Activated naive CD4-positive, alpha-beta T cell treated with anti-CD3 and anti-CD28 coated beads, Interleukin-2, amount 10 ng/mL, durations not matched to agents 7 days and 5 days (primary cell): Measurements from ENCODE around the gene EIF4G1.
A peak's percentile ranks its signal among the peaks of the same experiment; 100 is the strongest.

Experiments used
- CTCF ChIA-PET: fragments of 350-600 bp; sonication (Branson Sonifier 250); formaldehyde crosslinking; loops from one replicate; lab custom pipeline; 2021; ENCODE audit warnings: antibody characterized with exemption; lab: Charles Lee
- DNase-seq: peaks from one replicate; pipeline ENCODE4 v3.0.0-alpha.2; 2020
- H3K27ac Mint-ChIP-seq: one replicate; pipeline ENCODE4 v1.8.0; 2021; ENCODE audit warnings: mild to moderate bottlenecking, moderate library complexity, mixed read lengths
- H3K27me3 Mint-ChIP-seq: one replicate; pipeline ENCODE4 v1.8.0; 2021; ENCODE audit warnings: mild to moderate bottlenecking, mixed read lengths
- H3K36me3 Mint-ChIP-seq: one replicate; pipeline ENCODE4 v1.8.0; 2021; ENCODE audit warnings: mixed read lengths
- H3K4me1 Mint-ChIP-seq: one replicate; pipeline ENCODE4 v1.8.0; 2021; ENCODE audit warnings: mixed read lengths
- H3K4me3 Mint-ChIP-seq: one replicate; pipeline ENCODE4 v1.8.0; 2021; ENCODE audit warnings: mild to moderate bottlenecking, moderate library complexity, mixed read lengths
- H3K9me3 Mint-ChIP-seq: one replicate; pipeline ENCODE4 v1.8.0; 2021; ENCODE audit warnings: mixed read lengths

The EIF4G1 gene

GRCh38 chr3:184315871-184316661 is 1.7 kb downstream of the EIF4G1 start:
- CTCF ChIA-PET = no interaction called here
- H3K27me3 Mint-ChIP-seq = no peaks in the 10 kb centered on the region
- no peak for DNase-seq
- H3K36me3 Mint-ChIP-seq = peaks cover 37% of the 10 kb centered on the region
- H3K4me1 Mint-ChIP-seq = peaks cover 42% of the 10 kb centered on the region
- peak overlapping the region; percentile 85 for H3K4me3 Mint-ChIP-seq
- no peaks in the 10 kb centered on the region for H3K9me3 Mint-ChIP-seq
- H3K27ac Mint-ChIP-seq = peak overlapping the region; percentile 94

GRCh38 chr3:184316792-184317191 is 2.4 kb downstream of the EIF4G1 start:
- CTCF ChIA-PET = no interaction called here

GRCh38 chr3:184317201-184317600 is 2.8 kb downstream of the EIF4G1 start:
- Mint-ChIP-seq H3K27me3 (no peaks in the 10 kb centered on the region), H3K4me3 (peak overlapping the region; percentile 85), H3K9me3 (no peaks in the 10 kb centered on the region), H3K36me3 (peaks cover 44% of the 10 kb centered on the region), H3K4me1 (peaks cover 45% of the 10 kb centered on the region), H3K27ac (peak overlapping the region; percentile 47)
- DNase-seq = no peak
- CTCF ChIA-PET = no interaction called here

More at GRCh38 chr3:184316792-184317191, 2.4 kb downstream of the EIF4G1 start:
- H3K36me3 Mint-ChIP-seq = peaks cover 44% of the 10 kb centered on the region
- no peaks in the 10 kb centered on the region for H3K27me3 Mint-ChIP-seq
- H3K4me3 Mint-ChIP-seq = peak overlapping the region; percentile 85
- no peak for DNase-seq
- H3K4me1 Mint-ChIP-seq = peaks cover 45% of the 10 kb centered on the region
- H3K27ac Mint-ChIP-seq = peak overlapping the region; percentile 94
- no peaks in the 10 kb centered on the region for H3K9me3 Mint-ChIP-seq

GRCh38 chr3:184320104-184320445 is 5.7 kb downstream of the EIF4G1 start:
- no peaks in the 10 kb centered on the region for H3K27me3 Mint-ChIP-seq
- H3K36me3 Mint-ChIP-seq = peaks cover 67% of the 10 kb centered on the region
- H3K27ac Mint-ChIP-seq = no peak overlapping the region
- no peaks in the 10 kb centered on the region for H3K9me3 Mint-ChIP-seq
- no peak overlapping the region for H3K4me3 Mint-ChIP-seq
- peaks cover 40% of the 10 kb centered on the region for H3K4me1 Mint-ChIP-seq
- CTCF ChIA-PET = no interaction called here
- no peak for DNase-seq

- Mint-ChIP-seq H3K27ac (peak overlapping the region; percentile 55), H3K36me3 (peaks cover 77% of the 10 kb centered on the region), H3K27me3 (no peaks in the 10 kb centered on the region), H3K4me1 (peaks cover 29% of the 10 kb centered on the region), H3K4me3 (no peak overlapping the region), H3K9me3 (no peaks in the 10 kb centered on the region)
- CTCF ChIA-PET = no interaction called here
- DNase-seq = no peak
These were observed 7.3 kb downstream of the EIF4G1 start for GRCh38 chr3:184321666-184322065.

- Mint-ChIP-seq H3K4me3 (no peak overlapping the region), H3K36me3 (peaks cover 78% of the 10 kb centered on the region), H3K27ac (no peak overlapping the region)
These were observed 8.5 kb downstream of the EIF4G1 start for GRCh38 chr3:184322731-184323487.

GRCh38 chr3:184323696-184324095 is 9.3 kb downstream of the EIF4G1 start:
- Mint-ChIP-seq H3K27me3 (no peaks in the 10 kb centered on the region), H3K4me1 (peaks cover 13% of the 10 kb centered on the region), H3K36me3 (peaks cover 81% of the 10 kb centered on the region), H3K9me3 (no peaks in the 10 kb centered on the region), H3K4me3 (no peak overlapping the region), H3K27ac (no peak overlapping the region)
- CTCF ChIA-PET = no interaction called here
- DNase-seq = no peak

More at GRCh38 chr3:184322731-184323487, 8.5 kb downstream of the EIF4G1 start:
- H3K9me3 Mint-ChIP-seq = no peaks in the 10 kb centered on the region
- CTCF ChIA-PET = no interaction called here
- no peak for DNase-seq
- no peaks in the 10 kb centered on the region for H3K27me3 Mint-ChIP-seq
- peaks cover 17% of the 10 kb centered on the region for H3K4me1 Mint-ChIP-seq

- Mint-ChIP-seq H3K36me3 (peaks cover 86% of the 10 kb centered on the region), H3K4me1 (peaks cover 4% of the 10 kb centered on the region), H3K27ac (no peak overlapping the region), H3K9me3 (no peaks in the 10 kb centered on the region), H3K4me3 (no peak overlapping the region), H3K27me3 (no peaks in the 10 kb centered on the region)
- CTCF ChIA-PET = interaction anchor here (1.0 kb wide), 1 partner anchor 99 kb away, joined by 3 read pairs; no protein-coding TSS in a partner anchor
- no peak for DNase-seq
These were observed 10.9 kb downstream of the EIF4G1 start for GRCh38 chr3:184325269-184325668.

GRCh38 chr3:184325715-184326369 is 11.4 kb downstream of the EIF4G1 start:
- H3K4me3 Mint-ChIP-seq = no peak overlapping the region
- H3K9me3 Mint-ChIP-seq = no peaks in the 10 kb centered on the region
- peaks cover 83% of the 10 kb centered on the region for H3K36me3 Mint-ChIP-seq
- DNase-seq = no peak
- H3K27me3 Mint-ChIP-seq = no peaks in the 10 kb centered on the region
- H3K27ac Mint-ChIP-seq = no peak overlapping the region
- CTCF ChIA-PET = interaction anchor here (1.1 kb wide), 1 partner anchor 46 kb away, joined by 3 read pairs; no protein-coding TSS in a partner anchor
- peaks cover 2% of the 10 kb centered on the region for H3K4me1 Mint-ChIP-seq

GRCh38 chr3:184327171-184327570 is 12.8 kb downstream of the EIF4G1 start:
- Mint-ChIP-seq H3K36me3 (peaks cover 83% of the 10 kb centered on the region), H3K4me3 (no peak overlapping the region), H3K27ac (no peak overlapping the region), H3K27me3 (no peaks in the 10 kb centered on the region), H3K9me3 (no peaks in the 10 kb centered on the region), H3K4me1 (no peaks in the 10 kb centered on the region)
- DNase-seq = no peak
- CTCF ChIA-PET = interaction anchor here (0.6 kb wide), 1 partner anchor 27 kb away, joined by 3 read pairs; no protein-coding TSS in a partner anchor

GRCh38 chr3:184328516-184328915 is 14.1 kb downstream of the EIF4G1 start:
- Mint-ChIP-seq H3K9me3 (no peaks in the 10 kb centered on the region), H3K4me3 (no peak overlapping the region), H3K27me3 (no peaks in the 10 kb centered on the region), H3K36me3 (peaks cover 84% of the 10 kb centered on the region), H3K27ac (no peak overlapping the region), H3K4me1 (peaks cover 4% of the 10 kb centered on the region)
- DNase-seq = no peak
- CTCF ChIA-PET = interaction anchor here (0.9 kb wide), 1 partner anchor 25 kb away, joined by 4 read pairs; no protein-coding TSS in a partner anchor

GRCh38 chr3:184332370-184333090 is 18.1 kb downstream of the EIF4G1 start:
- CTCF ChIA-PET = no interaction called here
- H3K4me1 Mint-ChIP-seq = peaks cover 32% of the 10 kb centered on the region
- H3K9me3 Mint-ChIP-seq = no peaks in the 10 kb centered on the region
- peak overlapping the region; percentile 53 for H3K27ac Mint-ChIP-seq
- no peak overlapping the region for H3K4me3 Mint-ChIP-seq
- H3K36me3 Mint-ChIP-seq = peaks cover 58% of the 10 kb centered on the region
- peaks cover 3% of the 10 kb centered on the region for H3K27me3 Mint-ChIP-seq
- no peak for DNase-seq

- no peak overlapping the region for H3K4me3 Mint-ChIP-seq
- peaks cover 53% of the 10 kb centered on the region for H3K36me3 Mint-ChIP-seq
- H3K4me1 Mint-ChIP-seq = peaks cover 38% of the 10 kb centered on the region
- CTCF ChIA-PET = no interaction called here
- H3K27ac Mint-ChIP-seq = peak overlapping the region; percentile 91
- H3K27me3 Mint-ChIP-seq = peaks cover 10% of the 10 kb centered on the region
- no peak for DNase-seq
- no peaks in the 10 kb centered on the region for H3K9me3 Mint-ChIP-seq
These were observed 18.8 kb downstream of the EIF4G1 start for GRCh38 chr3:184333190-184333589.

GRCh38 chr3:184333700-184334099 is 19.3 kb downstream of the EIF4G1 start:
- H3K4me3 Mint-ChIP-seq = no peak overlapping the region
- CTCF ChIA-PET = no interaction called here
- peaks cover 10% of the 10 kb centered on the region for H3K27me3 Mint-ChIP-seq
- H3K27ac Mint-ChIP-seq = peak overlapping the region; percentile 91
- H3K4me1 Mint-ChIP-seq = peaks cover 38% of the 10 kb centered on the region
- DNase-seq = no peak
- peaks cover 48% of the 10 kb centered on the region for H3K36me3 Mint-ChIP-seq
- no peaks in the 10 kb centered on the region for H3K9me3 Mint-ChIP-seq
